Gastrocnemius medialis (tissue), 4 donors: Measurements from ENCODE around the gene MYL11.

ENCODE experiments used
- POLR2A ChIP-seq, 2 donors: fragments of 450-650 bp; IDR thresholded peaks; one replicate each; pipeline ENCODE4 v1.6.1; 2017; ENCODE audit warnings: antibody characterized with exemption in 2 of 2, mild to moderate bottlenecking in 2 of 2, moderate library complexity in 2 of 2
- TF ChIP-seq, protein P1 (sequence below), 5 experiments: fragments of 450-650 bp in 3 of 5; fragments of 200-600 bp in 2 of 5; sonication (generic) in 2 of 5; IDR thresholded peaks in 4 of 5; conservative IDR thresholded peaks in 1 of 5; 1 replicate in 4 of 5; 2 replicates in 1 of 5; pipeline ENCODE4 v1.5.1; 2016 to 2019; ENCODE audit warnings: antibody characterized with exemption in 5 of 5, mild to moderate bottlenecking in 3 of 5, moderate library complexity in 3 of 5

DNA sequence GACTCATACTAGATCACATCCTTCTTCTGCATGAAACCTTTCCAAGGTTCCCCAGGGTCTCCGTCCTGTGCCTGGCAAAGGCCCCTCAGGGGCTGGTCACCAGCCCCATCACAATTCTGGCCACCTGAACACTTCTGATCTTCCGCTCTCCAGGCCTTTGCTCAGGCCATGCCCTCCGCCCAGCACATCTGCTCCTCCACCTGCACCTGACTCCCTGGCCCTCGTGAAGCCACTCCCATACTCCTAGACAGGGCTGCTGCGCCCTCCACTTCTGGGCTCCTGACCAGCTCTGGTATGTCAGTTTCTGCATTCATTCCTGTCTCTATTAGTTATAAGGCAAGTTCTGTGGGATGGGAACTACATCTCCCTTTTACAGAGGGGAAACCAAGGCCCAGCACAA lies 1.9 kb upstream of the MYL11 start:
- TF ChIP-seq, protein P1, sequence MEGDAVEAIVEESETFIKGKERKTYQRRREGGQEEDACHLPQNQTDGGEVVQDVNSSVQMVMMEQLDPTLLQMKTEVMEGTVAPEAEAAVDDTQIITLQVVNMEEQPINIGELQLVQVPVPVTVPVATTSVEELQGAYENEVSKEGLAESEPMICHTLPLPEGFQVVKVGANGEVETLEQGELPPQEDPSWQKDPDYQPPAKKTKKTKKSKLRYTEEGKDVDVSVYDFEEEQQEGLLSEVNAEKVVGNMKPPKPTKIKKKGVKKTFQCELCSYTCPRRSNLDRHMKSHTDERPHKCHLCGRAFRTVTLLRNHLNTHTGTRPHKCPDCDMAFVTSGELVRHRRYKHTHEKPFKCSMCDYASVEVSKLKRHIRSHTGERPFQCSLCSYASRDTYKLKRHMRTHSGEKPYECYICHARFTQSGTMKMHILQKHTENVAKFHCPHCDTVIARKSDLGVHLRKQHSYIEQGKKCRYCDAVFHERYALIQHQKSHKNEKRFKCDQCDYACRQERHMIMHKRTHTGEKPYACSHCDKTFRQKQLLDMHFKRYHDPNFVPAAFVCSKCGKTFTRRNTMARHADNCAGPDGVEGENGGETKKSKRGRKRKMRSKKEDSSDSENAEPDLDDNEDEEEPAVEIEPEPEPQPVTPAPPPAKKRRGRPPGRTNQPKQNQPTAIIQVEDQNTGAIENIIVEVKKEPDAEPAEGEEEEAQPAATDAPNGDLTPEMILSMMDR (IDR thresholded peaks at IDR 0.05 in 4 of 5, conservative IDR thresholded peaks at IDR 0.05 in 1 of 5), result no peak
- no peak for TF ChIP-seq POLR2A (IDR thresholded peaks at IDR 0.05)
